Mesothelial cell of epicardium (in vitro differentiated cells): ENCODE results near the gene OBP2B. TPM values are rescaled to one million over a fixed set of nuclear protein-coding genes. Genes with fewer than 3 reads are reported as not detected.

Experiments
- DNase-seq, 2 experiments: peaks; one replicate each; pipeline ENCODE4 v3.0.0; 2021; ENCODE audit warnings: low spot score in 2 of 2; ENCODE audit not compliant: unreplicated experiment in 2 of 2
- H3K27ac Mint-ChIP-seq: 2 replicates; pipeline ENCODE4 v1.8.0; 2021; ENCODE audit warnings: mixed read lengths
- H3K27me3 Mint-ChIP-seq: 2 replicates; pipeline ENCODE4 v1.8.0; 2021; ENCODE audit warnings: low read depth, mixed read lengths
- H3K36me3 Mint-ChIP-seq: 2 replicates; pipeline ENCODE4 v1.8.0; 2021; ENCODE audit warnings: mixed read lengths
- H3K4me1 Mint-ChIP-seq: 2 replicates; pipeline ENCODE4 v1.8.0; 2021; ENCODE audit warnings: mixed read lengths
- H3K4me3 Mint-ChIP-seq: 2 replicates; pipeline ENCODE4 v1.8.0; 2021; ENCODE audit warnings: mild to moderate bottlenecking, moderate library complexity, mixed read lengths
- H3K9me3 Mint-ChIP-seq: 2 replicates; pipeline ENCODE4 v1.8.0; 2021; ENCODE audit warnings: mixed read lengths
- CTCF ChIP-seq: fragments of 200-600 bp; sonication (generic); IDR thresholded peaks from one replicate; pipeline ENCODE4 v1.5.0; 2021; ENCODE audit warnings: antibody characterized with exemption; ENCODE audit not compliant: unreplicated experiment
- total RNA-seq: library from RNA; stranded (reverse); gene quantifications from 3 replicates; pipeline ENCODE4 v1.2.1, GENCODE V29; 2021

OBP2B gene
- total RNA-seq, 1 donor from 2014 or later: not detected

- no peak for DNase-seq
- H3K9me3 Mint-ChIP-seq: peaks cover 6% of the 10 kb centered on the region
- H3K36me3 Mint-ChIP-seq: no peaks in the 10 kb centered on the region
- H3K27ac Mint-ChIP-seq: no peak overlapping the region
- H3K4me3 Mint-ChIP-seq: no peak overlapping the region
- H3K4me1 Mint-ChIP-seq: no peaks in the 10 kb centered on the region
- H3K27me3 Mint-ChIP-seq: peaks cover 27% of the 10 kb centered on the region
- no peak for TF ChIP-seq CTCF
Observed at GRCh38 chr9:133195029-133195428, 14.0 kb downstream of the OBP2B start.

GRCh38 chr9:133194597-133194996, 14.5 kb downstream of the OBP2B start:
- Mint-ChIP-seq H3K27ac (no peak overlapping the region), H3K4me3 (no peak overlapping the region), H3K9me3 (peaks cover 6% of the 10 kb centered on the region), H3K4me1 (no peaks in the 10 kb centered on the region), H3K36me3 (no peaks in the 10 kb centered on the region), H3K27me3 (peaks cover 25% of the 10 kb centered on the region)
- TF ChIP-seq CTCF: no peak
- no peak for DNase-seq

- no peak for DNase-seq
- no peak for TF ChIP-seq CTCF
- no peak overlapping the region for H3K27ac Mint-ChIP-seq
- H3K27me3 Mint-ChIP-seq: peaks cover 42% of the 10 kb centered on the region
- H3K4me1 Mint-ChIP-seq: no peaks in the 10 kb centered on the region
- H3K36me3 Mint-ChIP-seq: no peaks in the 10 kb centered on the region
- peaks cover 6% of the 10 kb centered on the region for H3K9me3 Mint-ChIP-seq
- no peak overlapping the region for H3K4me3 Mint-ChIP-seq
Observed at GRCh38 chr9:133191989-133192388, 17.1 kb downstream of the OBP2B start.

- peak in 1 of 2 experiments; percentile 36 for DNase-seq
- Mint-ChIP-seq H3K27ac (no peak overlapping the region), H3K9me3 (no peaks in the 10 kb centered on the region), H3K36me3 (no peaks in the 10 kb centered on the region), H3K4me1 (peaks cover 1% of the 10 kb centered on the region), H3K27me3 (peaks cover 53% of the 10 kb centered on the region), H3K4me3 (no peak overlapping the region)
- no peak for TF ChIP-seq CTCF
Observed at GRCh38 chr9:133189826-133190225, 19.2 kb downstream of the OBP2B start.

GRCh38 chr9:133188843-133189180, 20.2 kb downstream of the OBP2B start:
- no peak for TF ChIP-seq CTCF
- H3K4me1 Mint-ChIP-seq: peaks cover 2% of the 10 kb centered on the region
- no peak overlapping the region for H3K4me3 Mint-ChIP-seq
- H3K9me3 Mint-ChIP-seq: no peaks in the 10 kb centered on the region
- H3K27ac Mint-ChIP-seq: no peak overlapping the region
- H3K27me3 Mint-ChIP-seq: peaks cover 53% of the 10 kb centered on the region
- peak in 1 of 2 experiments; percentile 32 for DNase-seq
- no peaks in the 10 kb centered on the region for H3K36me3 Mint-ChIP-seq
